Activated naive CD4-positive, alpha-beta T cell treated with anti-CD3 and anti-CD28 coated beads, Interleukin-2, amount 50 U/mL, for 16 hours (primary cell): Measurements from ENCODE around the gene NSMF.

Experiments
- DNase-seq: peaks from one replicate; pipeline ENCODE4 v3.0.0-alpha.2; 2020

Gene NSMF

DNA sequence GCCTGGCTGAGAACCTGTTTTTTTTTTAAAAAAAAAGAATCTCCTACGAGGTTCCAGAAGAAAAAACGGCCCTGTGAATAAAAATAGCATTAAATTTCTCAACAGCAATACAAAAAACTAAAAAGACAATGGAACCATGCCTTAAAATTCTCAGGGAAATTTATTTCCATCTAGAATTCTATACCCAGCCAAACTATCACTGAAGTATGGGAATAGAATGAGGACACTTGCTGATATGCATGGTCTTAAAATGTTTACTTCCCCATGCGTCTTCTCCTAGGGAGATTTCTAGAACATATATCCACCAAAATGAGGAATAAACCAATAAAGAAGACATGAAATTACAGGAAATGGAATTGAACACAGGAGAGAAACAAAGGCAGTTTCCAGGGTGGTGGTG is 16.5 kb upstream of the NSMF start:
- no peak for DNase-seq

- DNase-seq = peak; percentile 9
Observed at GRCh38 chr9:137474271-137474670, 15.1 kb upstream of the NSMF start.

DNA sequence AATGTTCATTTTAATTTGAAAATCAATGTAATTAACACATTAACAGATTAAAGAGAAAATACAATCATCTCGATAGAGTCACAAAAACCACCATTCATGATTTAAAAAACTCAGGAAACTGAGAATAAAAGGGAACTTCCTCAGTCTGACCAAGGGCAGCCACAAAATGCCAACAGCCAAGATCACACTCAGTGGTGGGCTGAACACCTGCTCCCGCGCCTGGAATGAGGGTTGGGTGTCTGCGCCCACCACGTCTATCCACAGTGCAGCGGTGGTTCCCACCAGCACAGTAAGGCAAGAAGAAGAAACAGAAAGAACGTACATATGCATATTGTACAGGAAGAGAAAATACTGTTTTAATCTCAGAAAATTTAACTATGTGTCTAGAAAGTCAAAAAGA is 11.7 kb upstream of the NSMF start:
- no peak for DNase-seq

- DNase-seq = no peak
Observed at GRCh38 chr9:137467896-137468295, 8.8 kb upstream of the NSMF start.

GRCh38 chr9:137467161-137467581 is 8.0 kb upstream of the NSMF start:
- DNase-seq = no peak

GRCh38 chr9:137466389-137467085 is 7.4 kb upstream of the NSMF start:
- peak; percentile 8 for DNase-seq

DNA sequence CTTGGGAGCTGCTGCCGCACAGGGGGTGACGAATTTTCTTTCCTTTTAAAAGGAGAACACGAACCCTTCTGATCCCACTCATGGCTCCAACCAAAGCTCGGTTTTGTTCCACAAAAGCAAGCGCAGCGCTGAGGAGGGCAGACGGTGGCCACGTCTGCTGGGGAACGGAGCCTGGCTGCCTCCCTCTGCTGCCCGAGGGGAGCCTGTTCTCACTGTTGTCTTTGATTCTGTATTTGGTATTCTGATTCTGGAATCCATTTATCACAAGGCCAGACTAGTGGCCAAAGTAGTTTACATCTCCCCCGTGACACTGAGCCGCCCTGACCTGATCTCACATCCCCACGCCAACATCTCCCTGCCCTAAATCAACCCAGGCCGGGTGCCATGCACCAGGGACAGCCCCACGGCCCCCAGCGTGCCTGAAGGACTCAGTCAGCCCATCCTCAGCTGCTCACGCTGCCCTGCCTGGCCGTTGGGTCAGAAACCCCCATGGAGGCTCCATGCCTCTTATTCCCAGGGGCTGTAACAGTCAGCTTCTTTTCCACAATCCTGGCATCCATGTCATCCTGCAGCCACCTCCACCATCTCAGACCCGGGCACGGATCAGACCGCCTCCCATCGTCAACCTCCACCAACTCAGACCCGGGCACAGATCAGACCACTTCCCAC is 6.7 kb upstream of the NSMF start:
- DNase-seq = no peak

- DNase-seq = no peak
Observed at GRCh38 chr9:137465000-137465719, 6.0 kb upstream of the NSMF start.

DNA sequence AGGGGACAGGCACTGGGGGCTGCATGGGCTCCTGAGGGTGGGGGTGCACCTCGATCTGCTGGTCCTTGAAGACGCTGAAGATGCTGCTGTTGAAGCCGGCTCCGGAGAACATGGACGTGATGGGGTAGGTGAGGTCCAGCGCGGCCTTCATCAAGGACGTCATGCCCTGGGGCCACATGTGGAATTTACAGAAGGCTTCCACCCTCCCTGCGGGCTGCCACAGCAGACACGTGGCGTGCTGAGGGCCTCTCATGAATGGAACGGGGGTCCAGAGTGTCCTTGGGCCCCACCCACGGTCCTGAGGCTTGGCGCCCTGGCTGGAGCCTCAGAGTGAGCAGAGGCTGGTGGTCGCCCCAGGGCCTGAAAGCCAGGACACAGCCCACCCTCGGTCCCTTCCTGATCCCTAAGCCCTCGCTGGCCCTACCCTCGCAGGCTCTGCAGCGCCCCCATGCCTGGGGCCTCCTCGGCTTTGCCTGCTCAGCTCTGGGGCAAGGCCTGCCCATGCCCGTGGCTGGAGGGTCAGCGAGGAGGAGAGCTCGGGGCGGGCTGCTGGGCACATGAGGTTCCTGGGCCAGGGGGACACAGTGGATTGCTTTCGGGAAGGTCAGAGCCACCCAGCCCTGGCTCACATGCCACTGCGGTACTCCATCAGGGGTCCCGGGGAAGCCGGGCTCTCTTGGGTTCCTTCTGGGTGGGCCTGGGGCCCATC is 5.3 kb upstream of the NSMF start:
- peak; percentile 10 for DNase-seq

- DNase-seq = no peak
Observed at GRCh38 chr9:137463931-137464290, 4.8 kb upstream of the NSMF start.

DNA sequence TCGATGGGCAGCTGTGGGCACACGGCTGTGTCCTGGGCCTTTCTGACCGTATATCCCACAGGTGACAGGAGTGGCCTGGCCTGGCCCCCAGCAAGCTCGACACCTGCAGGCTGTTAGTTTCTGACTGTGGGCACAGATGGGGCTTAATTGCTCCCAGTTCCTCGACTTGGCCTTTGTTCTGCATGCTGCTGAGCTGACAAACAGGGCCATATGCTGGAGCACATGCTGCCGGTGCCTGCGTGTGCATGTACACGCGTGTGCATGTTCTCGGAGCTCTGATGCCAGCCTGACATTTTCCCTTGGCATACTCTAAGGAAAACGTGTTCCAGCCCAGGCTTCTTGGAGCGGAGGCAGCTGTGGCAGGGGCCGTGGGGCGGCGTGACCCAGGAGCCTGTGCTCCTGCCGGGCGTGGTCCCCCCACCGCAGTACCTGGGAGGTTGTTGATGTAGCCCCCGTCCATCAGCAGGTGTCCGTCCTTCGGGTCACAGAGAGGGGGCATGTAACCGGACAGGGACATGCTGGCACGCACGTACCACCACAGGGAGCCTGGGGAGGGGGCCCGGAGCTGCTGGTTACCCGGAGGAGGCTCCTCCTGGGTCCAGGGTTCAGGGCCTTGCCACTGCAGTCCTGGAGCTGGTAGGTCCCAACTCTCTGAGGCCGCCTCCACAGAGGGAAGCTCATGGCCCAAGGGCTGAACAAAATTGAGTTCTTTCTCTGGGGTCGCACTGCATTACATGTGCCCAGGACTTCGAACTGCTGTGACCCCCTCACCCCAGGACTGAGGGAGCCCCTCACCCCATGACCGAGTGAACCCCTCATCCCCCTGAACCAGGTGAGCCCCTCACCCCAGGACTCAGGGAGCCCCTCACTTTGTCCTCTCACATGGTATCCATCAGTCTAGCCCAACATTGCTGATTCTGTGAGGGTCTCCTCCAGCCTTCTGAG is 4.1 kb upstream of the NSMF start:
- peak; percentile 9 for DNase-seq

GRCh38 chr9:137462396-137462985 is 3.4 kb upstream of the NSMF start:
- no peak for DNase-seq

- DNase-seq = peak; percentile 66
Observed at GRCh38 chr9:137461663-137462395, 2.7 kb upstream of the NSMF start.

- no peak for DNase-seq
Observed at GRCh38 chr9:137461316-137461662, 2.2 kb upstream of the NSMF start.

- peak; percentile 13 for DNase-seq
Observed at GRCh38 chr9:137460363-137461315, 1.5 kb upstream of the NSMF start.

DNA sequence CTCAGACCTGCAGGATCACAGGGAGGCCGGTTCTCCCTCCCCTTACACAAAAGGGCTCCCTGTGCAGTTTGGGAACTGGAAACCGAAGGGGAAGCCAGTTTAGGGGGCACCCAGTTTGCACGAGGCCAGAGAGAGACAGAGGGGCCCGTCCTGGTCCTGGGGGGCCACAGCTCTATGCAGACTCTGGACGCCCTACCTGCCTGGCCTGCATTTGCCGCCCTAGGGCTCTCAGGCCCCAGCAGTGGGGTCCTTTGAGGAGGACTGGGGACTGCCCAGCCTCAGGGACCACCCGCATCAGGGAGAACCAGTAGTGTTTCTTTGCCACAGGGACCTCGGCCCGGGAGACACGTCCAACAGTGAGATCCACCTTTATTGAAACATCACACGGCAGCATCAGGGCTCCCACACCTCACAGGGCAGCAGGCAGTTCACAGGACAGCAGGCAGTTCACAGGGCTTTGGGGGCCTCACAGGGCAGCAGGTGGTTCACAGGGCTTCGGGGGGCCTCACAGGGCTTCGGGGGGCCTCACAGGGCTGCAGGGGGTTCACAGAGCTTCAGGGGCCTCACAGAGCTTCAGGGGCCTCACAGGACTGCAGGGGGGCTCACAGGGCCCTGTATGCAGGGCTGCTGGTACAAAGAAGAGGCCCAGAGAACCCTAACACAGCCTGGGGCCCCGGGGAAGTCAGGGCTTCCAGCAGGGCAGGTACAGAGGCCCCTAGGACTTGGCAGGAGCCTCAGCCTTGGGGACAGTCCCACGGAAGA is 648 bp upstream of the NSMF start:
- DNase-seq = peak; percentile 19

DNA sequence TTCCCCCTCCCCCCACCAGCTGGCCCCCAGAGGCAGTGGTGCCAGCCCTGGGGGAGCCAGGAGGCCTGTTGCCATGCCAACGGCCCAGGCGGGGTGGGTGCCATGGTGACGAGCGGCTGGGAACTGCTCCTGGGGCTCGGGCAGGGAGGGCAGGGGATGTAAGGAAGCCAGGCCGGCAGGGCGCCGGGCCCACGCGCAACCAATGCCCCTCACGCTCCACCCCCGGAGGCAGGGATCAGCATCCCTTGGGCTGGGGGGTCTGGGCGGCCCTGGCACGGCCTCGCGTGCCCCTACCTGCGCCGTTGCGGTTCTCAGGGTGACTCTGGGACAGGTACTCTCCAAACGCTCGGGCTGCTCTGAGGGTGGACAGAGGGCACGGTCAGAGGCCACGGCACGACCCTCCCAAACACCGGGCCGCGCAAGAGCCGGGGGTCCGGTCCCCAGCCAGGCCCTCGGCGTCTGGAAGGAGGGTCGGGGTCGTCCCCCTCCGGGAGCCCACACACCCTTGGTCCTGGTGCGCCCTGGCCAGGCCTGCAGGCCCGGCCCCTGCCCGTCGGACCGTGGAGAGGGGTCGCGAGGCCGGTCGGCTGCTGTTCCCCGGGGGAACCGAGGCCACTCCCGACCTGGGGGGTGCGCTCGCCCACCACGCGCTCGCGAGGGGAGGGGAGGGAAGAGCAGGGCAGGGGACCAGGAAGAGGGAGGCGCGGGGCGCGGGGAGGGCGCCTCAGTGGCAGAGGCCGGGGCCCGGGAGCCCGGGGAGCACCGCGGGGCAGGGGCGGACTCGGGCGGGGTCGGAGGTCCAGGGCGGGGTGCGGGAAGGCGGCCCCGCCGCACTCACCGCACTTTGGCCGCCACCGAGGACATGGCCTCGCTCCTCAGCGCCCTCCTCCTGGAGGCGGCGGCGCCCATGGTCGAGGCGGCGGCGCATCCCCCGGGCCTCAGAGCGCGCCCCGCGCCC is 661 bp downstream of the NSMF start:
- peak; percentile 30 for DNase-seq
